Ovary (tissue), 9 donors: ENCODE results near the gene UPK1B. TPM values are rescaled to one million over a fixed set of nuclear protein-coding genes. Genes with fewer than 3 reads are reported as not detected.
"Not testable (repeated sequence)": the region's sequence is repeated elsewhere in the genome, so short reads cannot be mapped to it uniquely, and the experiment has no call there.

ENCODE experiments used
- DNase-seq, 5 donors: peaks; one replicate each; pipeline ENCODE4 v3.0.0-alpha.2; 2019 to 2020
- H3K27ac ChIP-seq, 2 donors: fragments of 200-600 bp; one replicate each; pipeline versions ENCODE4 v1.5.1 to v1.8.0; 2019 to 2022
- H3K27me3 ChIP-seq: fragments of 200-600 bp; one replicate; pipeline ENCODE4 v1.8.0; 2022
- H3K36me3 ChIP-seq: fragments of 200-600 bp; sonication (generic); one replicate; pipeline ENCODE4 v1.5.1; 2019
- H3K4me1 ChIP-seq: one replicate; pipeline ENCODE4 v1.8.1; 2013; ENCODE audit warnings: mild to moderate bottlenecking, moderate library complexity; ENCODE audit not compliant: insufficient read depth
- H3K4me3 ChIP-seq: fragments of 200-600 bp; sonication (generic); one replicate; pipeline ENCODE4 v1.5.1; 2017
- H3K9me3 ChIP-seq, 2 donors: fragments of 200-600 bp in 1 of 2; sonication (generic) in 1 of 2; one replicate each; pipeline versions ENCODE4 v1.5.1 to v1.8.1; 2013 to 2019; ENCODE audit warnings: mild to moderate bottlenecking in 1 of 2, moderate library complexity in 1 of 2
- CTCF ChIP-seq, 3 donors: fragments of 450-650 bp in 2 of 3; fragments of 200-600 bp in 1 of 3; IDR thresholded peaks; one replicate each; pipeline versions ENCODE4 v1.5.1 to v1.8.0; 2016 to 2022; ENCODE audit warnings: antibody characterized with exemption in 3 of 3, mild to moderate bottlenecking in 1 of 3
- EP300 ChIP-seq: sonication (generic); formaldehyde crosslinking; IDR thresholded peaks from one replicate; pipeline ENCODE4 v1.6.1; 2017; ENCODE audit warnings: antibody characterized with exemption
- POLR2A ChIP-seq: fragments of 450-650 bp; IDR thresholded peaks from one replicate; pipeline ENCODE4 v1.6.1; 2017; ENCODE audit warnings: antibody characterized with exemption, mild to moderate bottlenecking, moderate library complexity
- WGBS, 3 donors: extraction: QIAGEN DNeasy Blood & Tissue Kit in 1 of 3; methylation state at CpG; one replicate each; pipeline versions ENCODE4 v1.1.5 to v1.1.7; 2013 to 2017; 5-methylcytosine and 5-hydroxymethylcytosine counted together
- intact Hi-C, 4 donors: fragments of 100-400 bp; cut with DNase I; formaldehyde crosslinking; loops; one replicate each; pipeline versions ENCODE4 v1.11.0 to v1.15.1; 2022 to 2023
- polyA plus RNA-seq, 2 donors: library from polyadenylated mRNA; stranded (reverse); fragments of 200-250 nt in 1 of 2; fragments of 350-450 nt in 1 of 2; fragmentation: Illumina TruSeq in 1 of 2; extraction: RNeasy Lipid Tissue Mini Kit (QIAGEN cat#74804) in 1 of 2; gene quantifications; one replicate each; pipeline ENCODE4 v1.2.3, GENCODE V29; 2013 to 2014
- total RNA-seq, 7 donors: library from RNA; depleted of rRNA in 2 of 7; stranded (reverse); fragments of >200 nt in 2 of 7; fragmentation: NEBNext Ultra II Directional in 3 of 7; extraction: Animal tissue kit (Norgen Biotek cat#: 25700) in 3 of 7; gene quantifications; one replicate each; pipeline versions ENCODE4 v1.1.0 to v1.2.4, GENCODE V29; 2016 to 2023
- donor health status: DM: no; HTN: no; CAD: no; lungs with moderate emphysema.
- donor health status: DM: no; HTN: no; CAD: no.
- donor health status: Bipolar disorder and iron deficiency.
- donor health status: DM: yes; HTN: yes; CAD: no.
- donor health status: DM: no; HTN: no; CAD: no.
- donor health status: DM: yes; HTN: yes; CAD: no.

The UPK1B gene
- total and polyA plus RNA-seq, 9 donors, result 0.05 to 1.4 (median 0.69) TPM; not detected in 4

- WGBS, 3 donors, result 1% methylated on average over 16 of the region's 16 CpGs
- TF ChIP-seq CTCF (IDR thresholded peaks at IDR 0.05), result no peak
- no peak for TF ChIP-seq POLR2A
- no peak for TF ChIP-seq EP300
- intact Hi-C loops, result no loop called here
Measured at GRCh38 chr3:119240101-119240590, 66.7 kb downstream of the UPK1B start.

GRCh38 chr3:119240591-119241434, 67.4 kb downstream of the UPK1B start, which contains the start of gene B4GALT4:
Gene B4GALT4 (minus strand): TSS chr3:119240878. CDS start chr3:119230099, 10,779 bp downstream.
- no peaks in the 10 kb centered on the region for H3K36me3 ChIP-seq
- intact Hi-C loops, result no loop called here
- H3K27me3 ChIP-seq, result no peaks in the 10 kb centered on the region
- WGBS, 3 donors, result 1 to 2% (median 2%) methylated on average over 63 to 70 of the region's 70 CpGs
- peaks cover 3% of the 10 kb centered on the region for H3K4me1 ChIP-seq
- TF ChIP-seq POLR2A (peak; percentile 82), CTCF (IDR thresholded peaks at IDR 0.05) (peak in 1 of 3 donors; percentile 16), EP300 (no peak)
- peak within 1 kb of the TSS; percentile 90 for H3K4me3 ChIP-seq
- no peaks in the 10 kb centered on the region for H3K9me3 ChIP-seq
- DNase-seq, result peak; percentile 87 to 91 (median 88)
- peak within 1 kb of the TSS; percentile 77 to 85 for H3K27ac ChIP-seq

More at GRCh38 chr3:119240101-119240590, 66.7 kb downstream of the UPK1B start:
- Histone ChIP-seq H3K27me3 (no peaks in the 10 kb centered on the region), H3K4me1 (peaks cover 3% of the 10 kb centered on the region), H3K27ac (peak overlapping the region; percentile 77 to 85), H3K36me3 (no peaks in the 10 kb centered on the region), H3K4me3 (peak overlapping the region; percentile 90), H3K9me3 (no peaks in the 10 kb centered on the region)
- peak in 4 of 5 donors; percentile 34 to 61 (median 49) for DNase-seq

DNA sequence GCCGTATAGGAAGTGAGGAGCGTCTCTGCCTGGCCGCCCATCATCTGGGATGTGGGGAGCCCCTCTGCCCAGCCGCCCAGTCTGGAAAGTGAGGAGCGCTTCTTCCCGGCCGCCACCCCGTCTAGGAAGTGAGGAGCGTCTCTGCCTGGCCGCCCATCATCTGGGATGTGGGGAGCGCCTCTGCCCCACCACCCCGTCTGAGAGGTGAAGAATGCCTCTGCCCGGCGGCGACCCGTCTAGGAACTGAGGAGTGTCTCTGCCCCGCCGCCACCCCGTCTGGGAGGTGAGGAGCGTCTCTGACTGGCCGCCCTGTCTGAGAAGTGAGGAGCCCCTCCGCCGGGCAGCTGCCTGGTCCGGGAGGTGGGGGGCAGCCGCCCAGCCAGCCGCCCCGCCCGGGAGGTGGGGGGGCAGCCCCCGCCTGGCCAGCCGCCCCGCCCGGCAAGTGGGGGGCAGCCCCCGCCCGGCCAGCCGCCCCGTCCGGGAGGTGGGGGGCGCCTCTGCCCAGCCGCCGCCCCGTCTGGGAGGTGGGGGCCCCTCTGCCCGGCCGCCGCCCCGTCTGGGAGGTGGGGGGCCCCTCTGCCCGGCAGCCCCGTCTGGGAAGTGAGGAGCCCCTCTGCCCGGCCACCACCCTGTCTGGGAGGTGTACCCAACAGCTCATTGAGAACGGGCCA, 69.1 kb downstream of the UPK1B start:
- H3K4me1 ChIP-seq, H3K36me3 ChIP-seq, H3K27ac ChIP-seq, H3K9me3 ChIP-seq, H3K27me3 ChIP-seq, H3K4me3 ChIP-seq, intact Hi-C loops: not testable (repeated sequence)
- WGBS, 3 donors, result 91 to 94% (median 94%) methylated on average over 25 to 48 of the region's 49 CpGs
- DNase-seq, result peak in 1 of 5 donors; percentile 28

GRCh38 chr3:119243058-119243529, 69.7 kb downstream of the UPK1B start:
- H3K4me1 ChIP-seq, intact Hi-C loops, H3K36me3 ChIP-seq, H3K27ac ChIP-seq, H3K4me3 ChIP-seq, H3K27me3 ChIP-seq, DNase-seq, H3K9me3 ChIP-seq: not testable (repeated sequence)
- WGBS, 3 donors, result 52 to 68% (median 66%) methylated on average over 6 to 7 of the region's 7 CpGs

- H3K9me3 ChIP-seq, result no peaks in the 10 kb centered on the region
- no peaks in the 10 kb centered on the region for H3K36me3 ChIP-seq
- intact Hi-C loops, result no loop called here
- H3K4me3 ChIP-seq, result no peak overlapping the region
- TF ChIP-seq EP300 (no peak), POLR2A (no peak), CTCF (IDR thresholded peaks at IDR 0.05) (no peak)
- DNase-seq, result no peak
- no peaks in the 10 kb centered on the region for H3K27me3 ChIP-seq
- H3K27ac ChIP-seq, result no peak overlapping the region
- peaks cover 3% of the 10 kb centered on the region for H3K4me1 ChIP-seq
Measured at GRCh38 chr3:119243712-119244111, 70.3 kb downstream of the UPK1B start.
